ENCODE data around the gene SKI. TPM values are rescaled to one million over a fixed set of nuclear protein-coding genes. Genes with fewer than 3 reads are reported as not detected.
A peak's percentile ranks its signal among the peaks of the same experiment; 100 is the strongest.

SKI gene
- total and polyA plus RNA-seq, 4 donors = 17.1 to 90.7 (median 40.7) TPM

- Histone ChIP-seq H3K4me1 (ENCODE audit: control insufficient read depth in 5 of 5, insufficient read depth in 5 of 5, low read length in 5 of 5) (peaks cover 16 to 57% (median 30%) of the 10 kb centered on the region in 5 donors), H3K4me3 (no peak overlapping the region)
Measured at GRCh38 chr1:2299131-2299627, 71.1 kb downstream of the SKI start.

DNA sequence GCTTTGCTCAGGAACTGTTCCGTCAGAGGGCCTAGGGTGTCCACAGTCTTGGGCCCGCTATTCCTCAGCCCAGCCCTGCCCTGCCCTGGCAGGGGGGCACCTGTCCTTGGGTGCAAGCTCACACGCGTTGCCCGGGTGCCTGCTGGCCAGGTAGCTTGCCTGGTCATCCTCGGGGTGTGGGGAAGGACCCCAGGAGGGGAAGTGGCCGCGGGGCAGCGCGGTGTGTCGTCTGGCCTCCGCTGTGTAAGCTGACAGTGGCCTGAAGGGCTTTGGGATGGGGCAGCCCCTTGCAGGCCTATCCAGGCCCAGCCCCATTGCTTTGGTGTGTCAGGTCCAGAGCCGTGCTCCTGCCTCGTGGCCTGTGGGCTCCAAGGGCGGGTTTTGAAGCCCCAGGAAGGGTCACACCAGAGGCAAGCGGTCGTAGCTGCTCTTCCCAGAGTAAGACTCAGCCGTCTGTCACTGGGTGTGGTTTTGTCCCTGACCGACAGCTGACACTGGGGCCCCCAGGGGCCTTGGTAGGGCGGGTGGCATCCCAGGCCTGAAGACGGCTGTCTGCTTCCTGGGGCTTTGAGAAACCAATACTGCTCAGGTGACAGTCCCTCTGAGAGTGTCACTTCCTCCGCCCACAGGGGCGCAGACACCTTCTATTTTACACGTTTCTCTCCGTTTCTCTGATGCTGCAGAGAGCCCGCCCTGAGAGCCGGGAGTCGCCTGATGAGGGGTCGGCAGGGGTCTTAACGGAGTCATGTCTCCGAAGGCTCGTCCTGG is 72.1 kb downstream of the SKI start:
- H3K9ac ChIP-seq (ENCODE audit: insufficient read depth in 1 of 2, low read length in 2 of 2) = no peak overlapping the region

More at GRCh38 chr1:2299131-2299627, 71.1 kb downstream of the SKI start:
- H3K36me3 ChIP-seq (ENCODE audit: control insufficient read depth in 4 of 4, insufficient read depth in 4 of 4, low read length in 4 of 4) = peaks cover 3 to 22% (median 7%) of the 10 kb centered on the region in 4 donors
- peak; percentile 95 to 97 (median 97) for DNase-seq
- peak; percentile 29 for ATAC-seq (ENCODE audit: insufficient read depth, low FRiP score)
- WGBS, 2 donors = 41 to 53% methylated on average over 24 of the region's 24 CpGs
- no peaks in the 10 kb centered on the region for H3K27me3 ChIP-seq (ENCODE audit: control insufficient read depth in 3 of 3, insufficient read depth in 3 of 3, low read length in 2 of 3)
- TF ChIP-seq, protein P1, sequence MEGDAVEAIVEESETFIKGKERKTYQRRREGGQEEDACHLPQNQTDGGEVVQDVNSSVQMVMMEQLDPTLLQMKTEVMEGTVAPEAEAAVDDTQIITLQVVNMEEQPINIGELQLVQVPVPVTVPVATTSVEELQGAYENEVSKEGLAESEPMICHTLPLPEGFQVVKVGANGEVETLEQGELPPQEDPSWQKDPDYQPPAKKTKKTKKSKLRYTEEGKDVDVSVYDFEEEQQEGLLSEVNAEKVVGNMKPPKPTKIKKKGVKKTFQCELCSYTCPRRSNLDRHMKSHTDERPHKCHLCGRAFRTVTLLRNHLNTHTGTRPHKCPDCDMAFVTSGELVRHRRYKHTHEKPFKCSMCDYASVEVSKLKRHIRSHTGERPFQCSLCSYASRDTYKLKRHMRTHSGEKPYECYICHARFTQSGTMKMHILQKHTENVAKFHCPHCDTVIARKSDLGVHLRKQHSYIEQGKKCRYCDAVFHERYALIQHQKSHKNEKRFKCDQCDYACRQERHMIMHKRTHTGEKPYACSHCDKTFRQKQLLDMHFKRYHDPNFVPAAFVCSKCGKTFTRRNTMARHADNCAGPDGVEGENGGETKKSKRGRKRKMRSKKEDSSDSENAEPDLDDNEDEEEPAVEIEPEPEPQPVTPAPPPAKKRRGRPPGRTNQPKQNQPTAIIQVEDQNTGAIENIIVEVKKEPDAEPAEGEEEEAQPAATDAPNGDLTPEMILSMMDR (IDR thresholded peaks at IDR 0.05; ENCODE audit: control extremely low read depth, extremely low read depth) = no peak
- H3K9me3 ChIP-seq (ENCODE audit: control insufficient read depth in 4 of 4, insufficient read depth in 3 of 4, low read length in 3 of 4) = no peaks in the 10 kb centered on the region
- H3K27ac ChIP-seq (ENCODE audit: low read depth in 1 of 2, low read length in 1 of 2) = peak overlapping the region in 1 of 2 donors; percentile 94
- no peak overlapping the region for H3K9ac ChIP-seq (ENCODE audit: insufficient read depth in 1 of 2, low read length in 2 of 2)

DNA sequence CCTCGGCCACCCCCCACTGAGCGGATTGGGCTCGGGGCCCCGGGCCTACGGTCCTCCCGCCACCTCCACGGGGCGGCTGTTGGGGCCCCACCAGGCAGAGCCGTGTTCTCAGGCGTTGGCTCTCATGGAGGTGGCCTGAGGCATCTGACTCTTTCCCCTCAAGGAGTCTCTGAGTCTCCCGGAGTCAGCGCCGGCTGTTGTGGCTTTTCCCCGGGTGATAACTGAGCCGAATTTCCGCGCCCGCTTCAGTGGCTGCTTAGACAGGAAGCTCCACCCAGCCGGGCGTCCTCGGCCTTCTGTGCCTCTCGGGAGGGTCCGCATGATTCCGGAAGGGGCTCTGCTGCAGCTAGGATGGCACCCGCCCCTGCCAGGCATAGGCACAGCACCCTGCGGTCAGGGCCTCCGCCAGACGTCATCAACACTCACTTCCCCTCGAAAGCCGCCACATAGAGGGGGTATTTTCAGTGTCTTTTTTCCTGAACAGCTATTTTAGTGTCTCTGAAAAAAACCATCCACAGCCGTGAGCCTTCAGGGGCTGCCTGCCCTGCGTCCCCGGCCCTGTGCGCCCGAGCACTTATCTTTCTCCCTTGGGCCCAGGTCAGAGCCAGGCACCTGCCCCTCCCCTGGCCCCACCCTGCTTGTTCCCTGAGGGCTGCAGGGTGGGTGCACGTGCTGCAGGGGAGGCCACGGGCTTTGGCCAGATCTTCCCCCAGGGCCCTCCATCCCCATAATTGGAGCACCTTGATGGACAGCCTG is 72.9 kb downstream of the SKI start:
- Histone ChIP-seq H3K9ac (ENCODE audit: insufficient read depth in 1 of 2, low read length in 2 of 2) (peak overlapping the region in 1 of 2 donors; percentile 4), H3K36me3 (ENCODE audit: control insufficient read depth in 4 of 4, insufficient read depth in 4 of 4, low read length in 4 of 4) (peaks cover 3 to 39% (median 15%) of the 10 kb centered on the region in 4 donors), H3K4me1 (ENCODE audit: control insufficient read depth in 5 of 5, insufficient read depth in 5 of 5, low read length in 5 of 5) (peaks cover 13 to 46% (median 34%) of the 10 kb centered on the region in 5 donors), H3K9me3 (ENCODE audit: control insufficient read depth in 4 of 4, insufficient read depth in 3 of 4, low read length in 3 of 4) (no peaks in the 10 kb centered on the region), H3K4me3 (no peak overlapping the region), H3K27ac (ENCODE audit: low read depth in 1 of 2, low read length in 1 of 2) (peak overlapping the region; percentile 74 to 94), H3K27me3 (ENCODE audit: control insufficient read depth in 3 of 3, insufficient read depth in 3 of 3, low read length in 2 of 3) (no peaks in the 10 kb centered on the region)
- ATAC-seq (ENCODE audit: insufficient read depth, low FRiP score) (peak; percentile 72), DNase-seq (peak; percentile 71 to 78 (median 71))
- TF ChIP-seq, protein P1 (IDR thresholded peaks at IDR 0.05; ENCODE audit: control extremely low read depth, extremely low read depth) = no peak
- WGBS, 2 donors = 12 to 21% methylated on average over 37 of the region's 37 CpGs

More for the DNA sequence above, 72.1 kb downstream of the SKI start:
- Histone ChIP-seq H3K36me3 (ENCODE audit: control insufficient read depth in 4 of 4, insufficient read depth in 4 of 4, low read length in 4 of 4) (peaks cover 3 to 31% (median 14%) of the 10 kb centered on the region in 4 donors), H3K4me3 (no peak overlapping the region), H3K27me3 (ENCODE audit: control insufficient read depth in 3 of 3, insufficient read depth in 3 of 3, low read length in 2 of 3) (no peaks in the 10 kb centered on the region), H3K9me3 (ENCODE audit: control insufficient read depth in 4 of 4, insufficient read depth in 3 of 4, low read length in 3 of 4) (no peaks in the 10 kb centered on the region), H3K27ac (ENCODE audit: low read depth in 1 of 2, low read length in 1 of 2) (peak overlapping the region; percentile 74 to 94), H3K4me1 (ENCODE audit: control insufficient read depth in 5 of 5, insufficient read depth in 5 of 5, low read length in 5 of 5) (peaks cover 13 to 49% (median 34%) of the 10 kb centered on the region in 5 donors)
- DNase-seq (no peak), ATAC-seq (ENCODE audit: insufficient read depth, low FRiP score) (peak; percentile 5)
- 43 to 47% methylated on average over 29 to 32 of the region's 32 CpGs for WGBS, 2 donors
- TF ChIP-seq, protein P1 (IDR thresholded peaks at IDR 0.05; ENCODE audit: control extremely low read depth, extremely low read depth) = no peak
